ENCODE measurements around the gene SP9. TPM values are rescaled to one million over a fixed set of nuclear protein-coding genes. Genes with fewer than 3 reads are reported as not detected.

SP9 gene
- total RNA-seq, 1 experiment from 2014 or later = not detected

GRCh38 chr2:174332217-174332963 is 2.4 kb upstream of the SP9 start:
- in situ Hi-C loops (cut with HindIII; ENCODE audit: low pct_unique_long_range_greater_than_20kb, low sequenced_read_pairs) = no loop called here
- DNase-seq (ENCODE audit: low read depth) = no peak

GRCh38 chr2:174333017-174333371 is 1.8 kb upstream of the SP9 start:
- no peak for DNase-seq (ENCODE audit: low read depth)
- in situ Hi-C loops (cut with HindIII; ENCODE audit: low pct_unique_long_range_greater_than_20kb, low sequenced_read_pairs) = no loop called here

- in situ Hi-C loops (cut with HindIII; ENCODE audit: low pct_unique_long_range_greater_than_20kb, low sequenced_read_pairs) = no loop called here
Observed at GRCh38 chr2:174333372-174334277, 1.1 kb upstream of the SP9 start.

GRCh38 chr2:174334278-174334715 is 457 bp upstream of the SP9 start:
- in situ Hi-C loops (cut with HindIII; ENCODE audit: low pct_unique_long_range_greater_than_20kb, low sequenced_read_pairs) = no loop called here
- no peak for DNase-seq (ENCODE audit: low read depth)

More at GRCh38 chr2:174333372-174334277, 1.1 kb upstream of the SP9 start:
- no peak for DNase-seq (ENCODE audit: low read depth)

GRCh38 chr2:174335254-174335987 is 667 bp downstream of the SP9 start:
- no peak for DNase-seq (ENCODE audit: low read depth)
- in situ Hi-C loops (cut with HindIII; ENCODE audit: low pct_unique_long_range_greater_than_20kb, low sequenced_read_pairs) = no loop called here

- DNase-seq (ENCODE audit: low read depth) = no peak
- in situ Hi-C loops (cut with HindIII; ENCODE audit: low pct_unique_long_range_greater_than_20kb, low sequenced_read_pairs) = no loop called here
Observed at GRCh38 chr2:174335988-174336500, 1.3 kb downstream of the SP9 start.

- no peak for DNase-seq (ENCODE audit: low read depth)
- in situ Hi-C loops (cut with HindIII; ENCODE audit: low pct_unique_long_range_greater_than_20kb, low sequenced_read_pairs) = no loop called here
Observed at GRCh38 chr2:174336501-174337336, 2.0 kb downstream of the SP9 start.

- no peak for DNase-seq (ENCODE audit: low read depth)
- in situ Hi-C loops (cut with HindIII; ENCODE audit: low pct_unique_long_range_greater_than_20kb, low sequenced_read_pairs) = no loop called here
Observed at GRCh38 chr2:174337337-174338146, 2.8 kb downstream of the SP9 start.

GRCh38 chr2:174338147-174338605 is 3.4 kb downstream of the SP9 start:
- no peak for DNase-seq (ENCODE audit: low read depth)
- in situ Hi-C loops (cut with HindIII; ENCODE audit: low pct_unique_long_range_greater_than_20kb, low sequenced_read_pairs) = no loop called here

- in situ Hi-C loops (cut with HindIII; ENCODE audit: low pct_unique_long_range_greater_than_20kb, low sequenced_read_pairs) = no loop called here
- no peak for DNase-seq (ENCODE audit: low read depth)
Observed at GRCh38 chr2:174338671-174339560, 4.2 kb downstream of the SP9 start.

GRCh38 chr2:174339561-174340399 is 5.0 kb downstream of the SP9 start:
- in situ Hi-C loops (cut with HindIII; ENCODE audit: low pct_unique_long_range_greater_than_20kb, low sequenced_read_pairs) = no loop called here
- no peak for DNase-seq (ENCODE audit: low read depth)

GRCh38 chr2:174340400-174341292 is 5.9 kb downstream of the SP9 start:
- no peak for DNase-seq (ENCODE audit: low read depth)
- in situ Hi-C loops (cut with HindIII; ENCODE audit: low pct_unique_long_range_greater_than_20kb, low sequenced_read_pairs) = no loop called here

- DNase-seq (ENCODE audit: low read depth) = peak; percentile 70
- in situ Hi-C loops (cut with HindIII; ENCODE audit: low pct_unique_long_range_greater_than_20kb, low sequenced_read_pairs) = no loop called here
Observed at GRCh38 chr2:174341293-174341994, 6.7 kb downstream of the SP9 start.
